GM12878 (cell line): ENCODE data around the gene DIO1. TPM values are rescaled to one million over a fixed set of nuclear protein-coding genes. Genes with fewer than 3 reads are reported as not detected.

Experiments
- ATAC-seq: fragments of 200-7000 bp; cut with Tn5 transposase; 3 replicates; pipeline ENCODE4 v1.9.1; 2020; ENCODE audit warnings: mild to moderate bottlenecking, moderate library complexity
- BruUV-seq: library from RNA; stranded (reverse); fragments of 400-500 nt; replicated peaks from 2 replicates; lab custom pipeline; 2021; lab: Mats Ljungman, UMichigan
- CTCF ChIA-PET: fragments of 300-600 bp; sonication (Branson Sonifier 250); formaldehyde crosslinking; extraction: SDS; loops from one replicate; lab custom pipeline; 2021; ENCODE audit warnings: inconsistent platforms; lab: Yijun Ruan, JAX
- POLR2A ChIA-PET: fragments of 350-600 bp; formaldehyde crosslinking; extraction: SDS; loops from one replicate; lab custom pipeline; 2021; ENCODE audit warnings: inconsistent platforms; lab: Charles Lee
- RAD21 ChIA-PET: fragments of 300-600 bp; sonication (Branson Sonifier 250); formaldehyde crosslinking; loops from one replicate; lab custom pipeline; 2023; ENCODE audit warnings: antibody characterized with exemption; ENCODE audit not compliant: unreplicated experiment; lab: Charles Lee
- SMC1A ChIA-PET: fragments of 300-600 bp; sonication (Branson Sonifier 250); formaldehyde crosslinking; loops from one replicate; lab custom pipeline; 2023; ENCODE audit not compliant: unreplicated experiment, uncharacterized antibody; lab: Charles Lee
- DNase-seq: peaks from one replicate; pipeline ENCODE4 v3.0.0-alpha.2; 2011; ENCODE audit warnings: low read depth, low spot score
- FAIRE-seq: peaks from 3 replicates; lab custom pipeline; 2011; peaks lifted over from hg19 to GRCh38; lab: Jason Lieb, UNC
- H2AFZ ChIP-seq: 2 replicates; pipeline ENCODE4 v1.6.0; 2011; ENCODE audit warnings: low read depth, low read length, control low read depth; ENCODE audit not compliant: control insufficient read depth
- H3K27ac ChIP-seq: 2 replicates; pipeline ENCODE4 v1.5.1; 2011; ENCODE audit warnings: control low read depth; ENCODE audit not compliant: control insufficient read depth, insufficient read depth
- H3K27me3 ChIP-seq, 2 experiments: replicated peaks in 1 of 2; 2 replicates each; pipeline versions ENCODE4 v1.6.0 to v1.6.1; 2011; ENCODE audit warnings: low read length in 1 of 2; ENCODE audit not compliant: control insufficient read depth in 2 of 2, insufficient read depth in 2 of 2
- H3K36me3 ChIP-seq, 2 experiments: 2 replicates each; pipeline ENCODE4 v1.5.1; 2011; ENCODE audit warnings: low read length in 1 of 2; ENCODE audit not compliant: control insufficient read depth in 2 of 2, insufficient read depth in 2 of 2
- H3K4me1 ChIP-seq: 2 replicates; pipeline ENCODE4 v1.6.1; 2011; ENCODE audit warnings: mild to moderate bottlenecking, low read length, moderate library complexity, mixed read lengths; ENCODE audit not compliant: control insufficient read depth, insufficient read depth
- H3K4me2 ChIP-seq: 2 replicates; pipeline ENCODE4 v1.6.0; 2011; ENCODE audit warnings: control low read depth; ENCODE audit not compliant: control insufficient read depth, insufficient read depth
- H3K4me3 ChIP-seq: fragments of 200-600 bp; sonication (generic); 2 replicates; pipeline ENCODE4 v1.5.1; 2016
- H3K79me2 ChIP-seq: 2 replicates; pipeline ENCODE4 v1.6.0; 2011; ENCODE audit warnings: low read length; ENCODE audit not compliant: control insufficient read depth, insufficient read depth
- H3K9ac ChIP-seq: 2 replicates; pipeline ENCODE4 v1.8.0; 2011; ENCODE audit warnings: low read length, control low read depth, mixed read lengths; ENCODE audit not compliant: control insufficient read depth, insufficient read depth
- H3K9me3 ChIP-seq: replicated peaks from 3 replicates; pipeline ENCODE4 v1.5.1; 2011; ENCODE audit warnings: mild to moderate bottlenecking, low read length; ENCODE audit not compliant: control insufficient read depth, insufficient read depth
- H4K20me1 ChIP-seq: 2 replicates; pipeline ENCODE4 v1.6.0; 2011; ENCODE audit not compliant: control insufficient read depth, insufficient read depth
- BCL11A ChIP-seq: IDR thresholded peaks from 2 replicates; pipeline ENCODE4 v1.6.1; 2011; ENCODE audit warnings: low read depth, low read length
- BRCA1 ChIP-seq: IDR thresholded peaks from 2 replicates; pipeline ENCODE4 v1.6.1; 2011; ENCODE audit warnings: low read depth, low read length, improper control_type of control experiment
- CBX3 ChIP-seq: fragments of 200-600 bp; sonication (generic); IDR thresholded peaks from 2 replicates; pipeline ENCODE4 v1.6.1; 2016; ENCODE audit warnings: low read depth, borderline replicate concordance
- CBX5 ChIP-seq: sonication (generic); IDR thresholded peaks from 2 replicates; pipeline ENCODE4 v1.6.1; 2016; ENCODE audit warnings: low read depth, moderate library complexity, mild to moderate bottlenecking, inconsistent platforms
- EED ChIP-seq: sonication (generic); IDR thresholded peaks from 2 replicates; pipeline ENCODE4 v1.6.1; 2016; ENCODE audit warnings: antibody characterized with exemption, low read depth
- IRF4 ChIP-seq: IDR thresholded peaks from 2 replicates; pipeline ENCODE4 v1.6.1; 2011; ENCODE audit warnings: low read depth, low read length
- IRF5 ChIP-seq: fragments of 450-650 bp; IDR thresholded peaks from 2 replicates; pipeline ENCODE4 v1.6.1; 2017; ENCODE audit warnings: borderline replicate concordance
- MTA3 ChIP-seq: IDR thresholded peaks from 2 replicates; pipeline ENCODE4 v1.6.1; 2012; ENCODE audit warnings: low read length, inconsistent platforms, borderline replicate concordance
- POLR2AphosphoS5 ChIP-seq: IDR thresholded peaks from 2 replicates; pipeline ENCODE4 v1.6.1; 2011; ENCODE audit warnings: mild to moderate bottlenecking, low read length, inconsistent platforms
- RELB ChIP-seq: fragments of 450-650 bp; IDR thresholded peaks from 2 replicates; pipeline ENCODE4 v1.6.1; 2017; ENCODE audit warnings: low read depth, mild to moderate bottlenecking, moderate library complexity
- RUNX3 ChIP-seq: IDR thresholded peaks from 2 replicates; pipeline ENCODE4 v1.6.1; 2012; ENCODE audit warnings: low read length, inconsistent platforms
- SMC3 ChIP-seq: IDR thresholded peaks from 2 replicates; pipeline ENCODE4 v1.6.1; 2011; ENCODE audit warnings: low read length, improper control_type of control experiment, borderline replicate concordance
- TAF1 ChIP-seq: IDR thresholded peaks from 2 replicates; pipeline ENCODE4 v1.6.1; 2011; ENCODE audit warnings: mild to moderate bottlenecking, low read depth, low read length, borderline replicate concordance
- TBL1XR1 ChIP-seq: IDR thresholded peaks from 2 replicates; pipeline ENCODE4 v1.6.1; 2012; ENCODE audit warnings: low read depth, low read length, improper control_type of control experiment
- YY1 ChIP-seq: IDR thresholded peaks from 2 replicates; pipeline ENCODE4 v1.6.1; 2011; ENCODE audit warnings: low read depth, mild to moderate bottlenecking, low read length
- WGBS: methylation state at CpG from one replicate; pipeline ENCODE4 v1.1.6; 2016; ENCODE audit warnings: low lambda C conversion rate; ENCODE audit not compliant: insufficient replicate concordance, insufficient coverage; ENCODE audit errors: missing lambda C conversion rate; 5-methylcytosine and 5-hydroxymethylcytosine counted together
- in situ Hi-C: fragments of 300-500 bp; cut with MboI; formaldehyde crosslinking; loops from 9 replicates; pipeline ENCODE4 v1.14.3; 2018; ENCODE audit warnings: mixed read lengths
- intact Hi-C: fragments of 100-400 bp; cut with micrococcal nuclease; formaldehyde crosslinking; loops from one replicate; pipeline ENCODE4 v1.14.2; 2022; ENCODE audit not compliant: unreplicated experiment
- polyA plus RNA-seq, 11 experiments: library from polyadenylated mRNA; depleted of rRNA in 4 of 11; unstranded in 6 of 11; stranded (reverse) in 5 of 11; fragments of >200 nt; fragmentation: Nextera tagmentation in 4 of 11; fragmentation: Illumina TruSeq in 1 of 11; extraction: Ambion mirVana in 4 of 11; extraction: Trizol in 1 of 11; gene quantifications; 1 replicate in 1 of 11; 2 replicates in 10 of 11; pipeline versions ENCODE4 v1.2.1 to v1.2.3, GENCODE V29; 2011 to 2016; ENCODE audit warnings: inconsistent platforms in 2 of 11, missing spikeins in 2 of 11, low read depth in 1 of 11
- total RNA-seq, 4 experiments: library from RNA; depleted of rRNA in 3 of 4; stranded (reverse); fragments of >200 nt in 3 of 4; fragmentation: Illumina TruSeq in 1 of 4; extraction: Trizol in 1 of 4; gene quantifications; 2 replicates each; pipeline versions ENCODE4 v1.2.1 to v1.2.3, GENCODE V29; 2013 to 2021

DIO1 gene
- total and polyA plus RNA-seq, 10 of the 15 experiments (the other 5 are each of a cell fraction or from before 2014, with no cell fraction given): 0.11 to 0.26 (median 0.12) TPM; not detected in 6

- in situ Hi-C loops: loop anchor here (5.0 kb wide), 1 partner anchor 49 kb away; no protein-coding TSS in a partner anchor
- WGBS: 60% methylated on average over 5 of the region's 5 CpGs
- H3K4me2 ChIP-seq: no peak overlapping the region
- H3K9me3 ChIP-seq: no peaks in the 10 kb centered on the region
- POLR2A ChIA-PET: interaction anchor here (1.2 kb wide), 1 partner anchor 53 kb away, joined by 5 read pairs; the partner anchor contains the start of genes IFT25 and LRRC42
- H2AFZ ChIP-seq: no peak overlapping the region
- RAD21 ChIA-PET: interaction anchor here (1.2 to 1.4 kb wide), 2 partner anchors 53 to 66 kb away, joined by 4 read pairs; partner anchors contain the start of gene LRRC42
- no peak for TF ChIP-seq IRF4
- no peak for TF ChIP-seq CBX3
- no peak for TF ChIP-seq RUNX3
- no peak for TF ChIP-seq MTA3
- TF ChIP-seq CBX5: no peak
- TF ChIP-seq BRCA1: no peak
- no peak for TF ChIP-seq YY1
- TF ChIP-seq IRF5: no peak
- TF ChIP-seq EED: no peak
- TF ChIP-seq BCL11A: no peak
- no peak for TF ChIP-seq RELB
- no peak for TF ChIP-seq TAF1
- no peak for TF ChIP-seq SMC3
- TF ChIP-seq POLR2AphosphoS5: no peak
- TF ChIP-seq TBL1XR1: no peak
- TF ChIP-seq, all 136 proteins: peak for 0
- no peak for FAIRE-seq
- no peak for ATAC-seq
- Histone ChIP-seq H3K4me1 (peaks cover 5% of the 10 kb centered on the region; the same call in 1 of the 2 replicates), H3K27me3 (no peaks in the 10 kb centered on the region), H4K20me1 (no peaks in the 10 kb centered on the region), H3K36me3 (no peaks in the 10 kb centered on the region), H3K4me3 (no peak overlapping the region), H3K79me2 (peaks cover 5% of the 10 kb centered on the region), H3K27ac (no peak overlapping the region), H3K9ac (no peak overlapping the region)
- DNase-seq: no peak
- ChIA-PET CTCF (interaction anchor here (0.6 to 1.3 kb wide), 5 partner anchors 10 to 67 kb away, joined by 3 to 4 read pairs (median 4); no protein-coding TSS in a partner anchor), SMC1A (interaction anchor here (0.8 to 2.2 kb wide), 3 partner anchors 10 to 55 kb away, joined by 3 to 6 read pairs (median 4); partner anchors contain the start of genes IFT25 and LRRC42)
- intact Hi-C loops: no loop called here
- no TSS peak for BruUV-seq
Observed at GRCh38 chr1:53892911-53893310, 1.1 kb upstream of the DIO1 start.
